ENCODE measurements around the gene MYL12A.

- TF ChIP-seq, protein P1, sequence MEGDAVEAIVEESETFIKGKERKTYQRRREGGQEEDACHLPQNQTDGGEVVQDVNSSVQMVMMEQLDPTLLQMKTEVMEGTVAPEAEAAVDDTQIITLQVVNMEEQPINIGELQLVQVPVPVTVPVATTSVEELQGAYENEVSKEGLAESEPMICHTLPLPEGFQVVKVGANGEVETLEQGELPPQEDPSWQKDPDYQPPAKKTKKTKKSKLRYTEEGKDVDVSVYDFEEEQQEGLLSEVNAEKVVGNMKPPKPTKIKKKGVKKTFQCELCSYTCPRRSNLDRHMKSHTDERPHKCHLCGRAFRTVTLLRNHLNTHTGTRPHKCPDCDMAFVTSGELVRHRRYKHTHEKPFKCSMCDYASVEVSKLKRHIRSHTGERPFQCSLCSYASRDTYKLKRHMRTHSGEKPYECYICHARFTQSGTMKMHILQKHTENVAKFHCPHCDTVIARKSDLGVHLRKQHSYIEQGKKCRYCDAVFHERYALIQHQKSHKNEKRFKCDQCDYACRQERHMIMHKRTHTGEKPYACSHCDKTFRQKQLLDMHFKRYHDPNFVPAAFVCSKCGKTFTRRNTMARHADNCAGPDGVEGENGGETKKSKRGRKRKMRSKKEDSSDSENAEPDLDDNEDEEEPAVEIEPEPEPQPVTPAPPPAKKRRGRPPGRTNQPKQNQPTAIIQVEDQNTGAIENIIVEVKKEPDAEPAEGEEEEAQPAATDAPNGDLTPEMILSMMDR (IDR thresholded peaks at IDR 0.05 in 2 of 3, conservative IDR thresholded peaks at IDR 0.05 in 1 of 3; ENCODE audit: borderline replicate concordance in 1 of 3, insufficient read depth in 1 of 3, low read depth in 2 of 3, low read length in 2 of 3), result peak in 1 of 3 experiments; percentile 14; a peak in 2 of 6 replicates
- TF ChIP-seq POLR2A (IDR thresholded peaks at IDR 0.05; ENCODE audit: borderline replicate concordance, extremely low read depth, insufficient read depth, insufficient read length) (no peak), RAD21 (IDR thresholded peaks at IDR 0.05; ENCODE audit: low read depth) (no peak), EZH2 (IDR thresholded peaks at IDR 0.05) (no peak), EZH2phosphoT487 (IDR thresholded peaks at IDR 0.05; ENCODE audit: borderline replicate concordance) (no peak), POLR2AphosphoS5 (IDR thresholded peaks at IDR 0.05; ENCODE audit: low read depth, low read length) (no peak), REST (IDR thresholded peaks at IDR 0.05; ENCODE audit: low read depth) (no peak), ZNF274 (IDR thresholded peaks at IDR 0.05; ENCODE audit: low read depth, low read length) (no peak), TCF7L2 (IDR thresholded peaks at IDR 0.05; ENCODE audit: borderline replicate concordance, extremely low read depth, insufficient read depth, insufficient read length) (no peak), CEBPB (IDR thresholded peaks at IDR 0.05; ENCODE audit: low read depth) (no peak), ELF1 (IDR thresholded peaks at IDR 0.05; ENCODE audit: borderline replicate concordance, low read depth) (no peak)
- TF ChIP-seq, protein P2, sequence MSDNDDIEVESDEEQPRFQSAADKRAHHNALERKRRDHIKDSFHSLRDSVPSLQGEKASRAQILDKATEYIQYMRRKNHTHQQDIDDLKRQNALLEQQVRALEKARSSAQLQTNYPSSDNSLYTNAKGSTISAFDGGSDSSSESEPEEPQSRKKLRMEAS (IDR thresholded peaks at IDR 0.05), result no peak
- TF ChIP-seq, protein P3, sequence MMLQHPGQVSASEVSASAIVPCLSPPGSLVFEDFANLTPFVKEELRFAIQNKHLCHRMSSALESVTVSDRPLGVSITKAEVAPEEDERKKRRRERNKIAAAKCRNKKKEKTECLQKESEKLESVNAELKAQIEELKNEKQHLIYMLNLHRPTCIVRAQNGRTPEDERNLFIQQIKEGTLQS (IDR thresholded peaks at IDR 0.05), result no peak
These were observed 8.9 kb upstream of the MYL12A start for GRCh38 chr18:3238742-3239141.

Measured in HCT116 (cell line).